Panc1 (cell line): ENCODE results near the gene DTNBP1. TPM values are rescaled to one million over a fixed set of nuclear protein-coding genes. Genes with fewer than 3 reads are reported as not detected.
"Not testable (repeated sequence)": the region's sequence is repeated elsewhere in the genome, so short reads cannot be mapped to it uniquely, and the experiment has no call there.

ENCODE experiments used
- ATAC-seq: fragments of 200-7000 bp; cut with Tn5 transposase; 2 replicates; pipeline ENCODE4 v1.9.1; 2020; ENCODE audit warnings: mild to moderate bottlenecking, moderate library complexity
- BruUV-seq: library from RNA; stranded (reverse); fragments of 400-500 nt; replicated peaks from 2 replicates; lab custom pipeline; 2021; lab: Mats Ljungman, UMichigan
- CTCF ChIA-PET: fragments of 300-600 bp; sonication (Branson Sonifier 250); formaldehyde crosslinking; loops from one replicate; lab custom pipeline; 2022; ENCODE audit warnings: antibody characterized with exemption; lab: Charles Lee
- POLR2A ChIA-PET: fragments of 300-600 bp; sonication (Branson Sonifier 250); formaldehyde crosslinking; loops from one replicate; lab custom pipeline; 2022; ENCODE audit warnings: antibody characterized with exemption; lab: Charles Lee
- DNase-seq: peaks from one replicate; pipeline ENCODE4 v3.0.0-alpha.2; 2010; ENCODE audit warnings: low read depth, low spot score
- H3K27ac ChIP-seq: 2 replicates; pipeline ENCODE4 v1.5.1; 2011; ENCODE audit warnings: mild to moderate bottlenecking, low read length, inconsistent platforms
- H3K27me3 ChIP-seq: fragments of 200-500 bp; sonication (Bioruptor generic); 2 replicates; pipeline ENCODE4 v1.6.0; 2014; ENCODE audit warnings: low read length, inconsistent platforms; ENCODE audit not compliant: control insufficient read depth, insufficient read depth
- H3K36me3 ChIP-seq: fragments of 200-500 bp; sonication (Bioruptor generic); 2 replicates; pipeline ENCODE4 v1.5.1; 2014; ENCODE audit warnings: inconsistent platforms, mild to moderate bottlenecking, low read length, moderate library complexity; ENCODE audit not compliant: control insufficient read depth, insufficient read depth
- H3K4me1 ChIP-seq: 2 replicates; pipeline ENCODE4 v1.5.1; 2011; ENCODE audit warnings: inconsistent platforms, mild to moderate bottlenecking, low read length, moderate library complexity; ENCODE audit not compliant: control insufficient read depth, insufficient read depth
- H3K4me3 ChIP-seq, 2 experiments: 2 replicates each; pipeline ENCODE4 v1.5.1; 2011 to 2012; ENCODE audit warnings: low read depth in 2 of 2, low read length in 2 of 2, mild to moderate bottlenecking in 2 of 2, inconsistent platforms in 1 of 2, moderate library complexity in 1 of 2
- H3K9me3 ChIP-seq: fragments of 200-500 bp; sonication (Bioruptor generic); 2 replicates; pipeline ENCODE4 v1.5.1; 2014; ENCODE audit warnings: low read depth, mild to moderate bottlenecking, inconsistent platforms, low read length, moderate library complexity; ENCODE audit not compliant: control insufficient read depth, insufficient read depth
- POLR2AphosphoS5 ChIP-seq: IDR thresholded peaks from 2 replicates; pipeline ENCODE4 v1.6.1; 2012; ENCODE audit warnings: mild to moderate bottlenecking, low read depth, low read length, moderate library complexity
- SIN3A ChIP-seq: IDR thresholded peaks from 2 replicates; pipeline ENCODE4 v1.6.1; 2012; ENCODE audit warnings: low read depth, mild to moderate bottlenecking, low read length, moderate library complexity, borderline replicate concordance; ENCODE audit not compliant: insufficient read depth
- TCF7L2 ChIP-seq: IDR thresholded peaks from 2 replicates; pipeline ENCODE4 v1.6.1; 2011; ENCODE audit warnings: mild to moderate bottlenecking, low read depth, low read length, inconsistent platforms
- in situ Hi-C: cut with HindIII; loops from 2 replicates; pipeline ENCODE4 v1.10.0; 2016; ENCODE audit warnings: low sequenced_read_pairs, low pct_unique_long_range_greater_than_20kb
- intact Hi-C: fragments of 100-400 bp; cut with micrococcal nuclease; formaldehyde crosslinking; loops from one replicate; pipeline ENCODE4 v1.10.0; 2022; ENCODE audit not compliant: unreplicated experiment
- total RNA-seq: library from RNA; stranded (reverse); gene quantifications from one replicate; pipeline ENCODE4 v1.2.1, GENCODE V29; 2021; ENCODE audit not compliant: unreplicated experiment
- TF ChIP-seq, protein P1 (sequence below): fragments of 450-650 bp; IDR thresholded peaks from 2 replicates; pipeline ENCODE4 v1.5.1; 2017; ENCODE audit warnings: mild to moderate bottlenecking
- TF ChIP-seq, protein P2 (sequence below), 2 experiments: IDR thresholded peaks; 2 replicates each; pipeline ENCODE4 v1.6.1; 2011 to 2012; ENCODE audit warnings: low read depth in 2 of 2, control low read depth in 1 of 2, low read length in 1 of 2, mild to moderate bottlenecking in 1 of 2, moderate library complexity in 1 of 2; ENCODE audit not compliant: insufficient read depth in 1 of 2

DTNBP1 gene
- total RNA-seq, 1 experiment from 2014 or later, result 29.3 TPM

GRCh38 chr6:15544321-15544900 lies 118.4 kb downstream of the DTNBP1 start:
- ATAC-seq (no peak), DNase-seq (no peak)
- H3K4me1 ChIP-seq, result no peaks in the 10 kb centered on the region
- H3K36me3 ChIP-seq, result no peaks in the 10 kb centered on the region
- H3K27me3 ChIP-seq, result no peaks in the 10 kb centered on the region
- intact Hi-C loops (no loop called here), in situ Hi-C loops (no loop called here)
- ChIA-PET CTCF (no interaction called here), POLR2A (no interaction called here)
- TF ChIP-seq, protein P1, sequence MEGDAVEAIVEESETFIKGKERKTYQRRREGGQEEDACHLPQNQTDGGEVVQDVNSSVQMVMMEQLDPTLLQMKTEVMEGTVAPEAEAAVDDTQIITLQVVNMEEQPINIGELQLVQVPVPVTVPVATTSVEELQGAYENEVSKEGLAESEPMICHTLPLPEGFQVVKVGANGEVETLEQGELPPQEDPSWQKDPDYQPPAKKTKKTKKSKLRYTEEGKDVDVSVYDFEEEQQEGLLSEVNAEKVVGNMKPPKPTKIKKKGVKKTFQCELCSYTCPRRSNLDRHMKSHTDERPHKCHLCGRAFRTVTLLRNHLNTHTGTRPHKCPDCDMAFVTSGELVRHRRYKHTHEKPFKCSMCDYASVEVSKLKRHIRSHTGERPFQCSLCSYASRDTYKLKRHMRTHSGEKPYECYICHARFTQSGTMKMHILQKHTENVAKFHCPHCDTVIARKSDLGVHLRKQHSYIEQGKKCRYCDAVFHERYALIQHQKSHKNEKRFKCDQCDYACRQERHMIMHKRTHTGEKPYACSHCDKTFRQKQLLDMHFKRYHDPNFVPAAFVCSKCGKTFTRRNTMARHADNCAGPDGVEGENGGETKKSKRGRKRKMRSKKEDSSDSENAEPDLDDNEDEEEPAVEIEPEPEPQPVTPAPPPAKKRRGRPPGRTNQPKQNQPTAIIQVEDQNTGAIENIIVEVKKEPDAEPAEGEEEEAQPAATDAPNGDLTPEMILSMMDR, result no peak
- TF ChIP-seq, protein P2, sequence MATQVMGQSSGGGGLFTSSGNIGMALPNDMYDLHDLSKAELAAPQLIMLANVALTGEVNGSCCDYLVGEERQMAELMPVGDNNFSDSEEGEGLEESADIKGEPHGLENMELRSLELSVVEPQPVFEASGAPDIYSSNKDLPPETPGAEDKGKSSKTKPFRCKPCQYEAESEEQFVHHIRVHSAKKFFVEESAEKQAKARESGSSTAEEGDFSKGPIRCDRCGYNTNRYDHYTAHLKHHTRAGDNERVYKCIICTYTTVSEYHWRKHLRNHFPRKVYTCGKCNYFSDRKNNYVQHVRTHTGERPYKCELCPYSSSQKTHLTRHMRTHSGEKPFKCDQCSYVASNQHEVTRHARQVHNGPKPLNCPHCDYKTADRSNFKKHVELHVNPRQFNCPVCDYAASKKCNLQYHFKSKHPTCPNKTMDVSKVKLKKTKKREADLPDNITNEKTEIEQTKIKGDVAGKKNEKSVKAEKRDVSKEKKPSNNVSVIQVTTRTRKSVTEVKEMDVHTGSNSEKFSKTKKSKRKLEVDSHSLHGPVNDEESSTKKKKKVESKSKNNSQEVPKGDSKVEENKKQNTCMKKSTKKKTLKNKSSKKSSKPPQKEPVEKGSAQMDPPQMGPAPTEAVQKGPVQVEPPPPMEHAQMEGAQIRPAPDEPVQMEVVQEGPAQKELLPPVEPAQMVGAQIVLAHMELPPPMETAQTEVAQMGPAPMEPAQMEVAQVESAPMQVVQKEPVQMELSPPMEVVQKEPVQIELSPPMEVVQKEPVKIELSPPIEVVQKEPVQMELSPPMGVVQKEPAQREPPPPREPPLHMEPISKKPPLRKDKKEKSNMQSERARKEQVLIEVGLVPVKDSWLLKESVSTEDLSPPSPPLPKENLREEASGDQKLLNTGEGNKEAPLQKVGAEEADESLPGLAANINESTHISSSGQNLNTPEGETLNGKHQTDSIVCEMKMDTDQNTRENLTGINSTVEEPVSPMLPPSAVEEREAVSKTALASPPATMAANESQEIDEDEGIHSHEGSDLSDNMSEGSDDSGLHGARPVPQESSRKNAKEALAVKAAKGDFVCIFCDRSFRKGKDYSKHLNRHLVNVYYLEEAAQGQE (IDR thresholded peaks at IDR 0.05; ENCODE audit: insufficient read depth in 1 of 2, low read depth in 2 of 2, low read length in 1 of 2), result no peak
- TF ChIP-seq SIN3A (no peak), TCF7L2 (no peak), POLR2AphosphoS5 (no peak)
- H3K27ac ChIP-seq, result no peak overlapping the region
- no peak overlapping the region for H3K4me3 ChIP-seq
- BruUV-seq, result no TSS peak
- H3K9me3 ChIP-seq, result no peaks in the 10 kb centered on the region

GRCh38 chr6:15543332-15543917 lies 119.4 kb downstream of the DTNBP1 start:
- H3K27ac ChIP-seq, H3K27me3 ChIP-seq, H3K4me3 ChIP-seq, BruUV-seq, ATAC-seq, in situ Hi-C loops, H3K4me1 ChIP-seq, H3K9me3 ChIP-seq, intact Hi-C loops, CTCF ChIA-PET, POLR2A ChIA-PET, DNase-seq, H3K36me3 ChIP-seq: not testable (repeated sequence)

- DNase-seq, result no peak
- Histone ChIP-seq H3K4me3 (no peak overlapping the region), H3K4me1 (no peaks in the 10 kb centered on the region), H3K36me3 (no peaks in the 10 kb centered on the region), H3K9me3 (no peaks in the 10 kb centered on the region), H3K27ac (no peak overlapping the region), H3K27me3 (no peaks in the 10 kb centered on the region)
- ChIA-PET POLR2A (no interaction called here), CTCF (no interaction called here)
- no TSS peak for BruUV-seq
- ATAC-seq, result no peak
- TF ChIP-seq, protein P2 (IDR thresholded peaks at IDR 0.05; ENCODE audit: insufficient read depth in 1 of 2, low read depth in 2 of 2, low read length in 1 of 2), result no peak
- TF ChIP-seq POLR2AphosphoS5 (no peak), SIN3A (no peak)
- TF ChIP-seq, protein P1, result no peak
- intact Hi-C loops, result no loop called here
- in situ Hi-C loops, result no loop called here
Measured at GRCh38 chr6:15539722-15540270, 123.0 kb downstream of the DTNBP1 start.
